GM23338 (cell line): ENCODE measurements around the gene RGS3. TPM values are rescaled to one million over a fixed set of nuclear protein-coding genes. Genes with fewer than 3 reads are reported as not detected.

ENCODE experiments used
- ATAC-seq: fragments of 200-7000 bp; cut with Tn5 transposase; 3 replicates; pipeline ENCODE4 v1.9.1; 2020
- DNase-seq: peaks from one replicate; pipeline ENCODE4 v3.0.0-alpha.2; 2015; ENCODE audit warnings: low spot score
- H2AFZ ChIP-seq: fragments of 200-600 bp; sonication (generic); 2 replicates; pipeline ENCODE4 v1.8.0; 2016; ENCODE audit warnings: antibody characterized with exemption, mild to moderate bottlenecking, moderate library complexity
- H3F3A ChIP-seq: fragments of 200-600 bp; sonication (generic); replicated peaks from 2 replicates; pipeline ENCODE4 v1.8.0; 2017; ENCODE audit warnings: antibody characterized with exemption, mixed run types, low read depth
- H3K27ac ChIP-seq: fragments of 200-600 bp; sonication (generic); 2 replicates; pipeline ENCODE4 v1.6.1; 2016; ENCODE audit warnings: low read depth
- H3K27me3 ChIP-seq: fragments of 200-600 bp; sonication (generic); 2 replicates; pipeline ENCODE4 v1.8.0; 2016; ENCODE audit warnings: mild to moderate bottlenecking, mixed run types, moderate library complexity; ENCODE audit not compliant: insufficient read depth
- H3K36me3 ChIP-seq: fragments of 200-600 bp; sonication (generic); 2 replicates; pipeline ENCODE4 v1.8.0; 2016; ENCODE audit warnings: mild to moderate bottlenecking; ENCODE audit not compliant: insufficient read depth
- H3K4me1 ChIP-seq: fragments of 200-600 bp; sonication (generic); 2 replicates; pipeline ENCODE4 v1.8.0; 2016; ENCODE audit warnings: mild to moderate bottlenecking, moderate library complexity; ENCODE audit not compliant: insufficient read depth
- H3K4me2 ChIP-seq: fragments of 200-600 bp; sonication (generic); 2 replicates; pipeline ENCODE4 v1.7.1; 2017; ENCODE audit warnings: mixed run types
- H3K4me3 ChIP-seq: fragments of 200-600 bp; sonication (generic); 2 replicates; pipeline ENCODE4 v1.6.1; 2016; ENCODE audit warnings: mixed run types
- H3K79me2 ChIP-seq: fragments of 200-600 bp; sonication (generic); replicated peaks from 2 replicates; pipeline ENCODE4 v1.8.0; 2017; ENCODE audit warnings: mild to moderate bottlenecking; ENCODE audit not compliant: insufficient read depth
- H3K9me2 ChIP-seq: fragments of 200-600 bp; sonication (generic); 2 replicates; pipeline ENCODE4 v1.8.0; 2017; ENCODE audit not compliant: insufficient read depth
- H4K20me1 ChIP-seq: fragments of 200-600 bp; sonication (generic); replicated peaks from 2 replicates; pipeline ENCODE4 v1.8.0; 2017; ENCODE audit warnings: mild to moderate bottlenecking; ENCODE audit not compliant: insufficient read depth
- H3K27ac Mint-ChIP-seq: 2 replicates; pipeline ENCODE4 v1.8.0; 2020; ENCODE audit warnings: inconsistent platforms, mild to moderate bottlenecking, moderate library complexity, mixed read lengths
- H3K27me3 Mint-ChIP-seq: 3 replicates; pipeline ENCODE4 v1.8.0; 2022; ENCODE audit warnings: low read depth, mild to moderate bottlenecking, moderate library complexity, mixed read lengths, inconsistent platforms; ENCODE audit not compliant: insufficient read depth, poor library complexity
- H3K36me3 Mint-ChIP-seq: 3 replicates; pipeline ENCODE4 v1.8.0; 2021; ENCODE audit warnings: low read depth, mild to moderate bottlenecking, inconsistent platforms, moderate library complexity, mixed read lengths
- H3K4me1 Mint-ChIP-seq: 3 replicates; pipeline ENCODE4 v1.8.0; 2020; ENCODE audit warnings: mild to moderate bottlenecking, inconsistent platforms, mixed read lengths
- H3K4me3 Mint-ChIP-seq: 3 replicates; pipeline ENCODE4 v1.8.0; 2021; ENCODE audit warnings: moderate library complexity, mild to moderate bottlenecking, inconsistent platforms, mixed read lengths
- H3K9me3 Mint-ChIP-seq: 3 replicates; pipeline ENCODE4 v1.8.0; 2020; ENCODE audit warnings: moderate library complexity, mild to moderate bottlenecking, inconsistent platforms, mixed read lengths
- CREB1 ChIP-seq: fragments of 250-450 bp; sonication (Bioruptor Pico); IDR thresholded peaks from 2 replicates; pipeline ENCODE4 v1.5.0; 2020; ENCODE audit warnings: low read depth, mild to moderate bottlenecking, moderate library complexity
- EZH2 ChIP-seq: fragments of 200-600 bp; sonication (generic); IDR thresholded peaks from one replicate; pipeline ENCODE4 v1.8.0; 2017; ENCODE audit warnings: antibody characterized with exemption, mild to moderate bottlenecking, low read depth; ENCODE audit not compliant: unreplicated experiment
- EZH2phosphoT487 ChIP-seq: fragments of 200-600 bp; sonication (generic); IDR thresholded peaks from one replicate; pipeline ENCODE4 v1.8.1; 2018; ENCODE audit warnings: antibody characterized with exemption; ENCODE audit not compliant: unreplicated experiment
- JUNB ChIP-seq: IDR thresholded peaks from one replicate; pipeline ENCODE4 v1.6.1; 2016; ENCODE audit warnings: antibody characterized with exemption; ENCODE audit not compliant: unreplicated experiment
- NANOG ChIP-seq: IDR thresholded peaks from 2 replicates; pipeline ENCODE4 v1.6.1; 2016; ENCODE audit warnings: antibody characterized with exemption, borderline replicate concordance
- POLR2AphosphoS5 ChIP-seq: IDR thresholded peaks from 2 replicates; pipeline ENCODE4 v1.6.1; 2016; ENCODE audit warnings: antibody characterized with exemption, low read depth
- STAT1 ChIP-seq: IDR thresholded peaks from one replicate; pipeline ENCODE4 v1.6.1; 2016; ENCODE audit warnings: antibody characterized with exemption; ENCODE audit not compliant: unreplicated experiment
- ZNF114 ChIP-seq: fragments of 250-450 bp; sonication (Bioruptor Pico); IDR thresholded peaks from 2 replicates; pipeline ENCODE4 v1.5.0; 2020; ENCODE audit warnings: mild to moderate bottlenecking, moderate library complexity
- ZNF331 ChIP-seq: fragments of 250-450 bp; sonication (Bioruptor Pico); IDR thresholded peaks from 2 replicates; pipeline ENCODE4 v1.5.0; 2020; ENCODE audit warnings: low read depth, mild to moderate bottlenecking, moderate library complexity
- polyA plus RNA-seq: library from polyadenylated mRNA; unstranded; fragments of >200 nt; fragmentation: Nextera tagmentation; extraction: Ambion mirVana; gene quantifications from 2 replicates; pipeline ENCODE4 v1.2.1, GENCODE V29; 2016
- total RNA-seq: library from RNA; depleted of rRNA; stranded (reverse); fragments of >200 nt; shearing (Covaris generic); gene quantifications from 2 replicates; pipeline ENCODE4 v1.2.3, GENCODE V29; 2014
- TF ChIP-seq, protein P1 (sequence below): IDR thresholded peaks from one replicate; pipeline ENCODE4 v1.6.1; 2018; ENCODE audit warnings: antibody characterized with exemption; ENCODE audit not compliant: unreplicated experiment
- TF ChIP-seq, protein P2 (sequence below): IDR thresholded peaks from 2 replicates; pipeline ENCODE4 v1.6.1; 2016; ENCODE audit warnings: antibody characterized with exemption
- TF ChIP-seq, protein P3 (sequence below), 2 experiments: fragments of 200-600 bp in 1 of 2; sonication (generic) in 1 of 2; conservative IDR thresholded peaks; 2 replicates each; pipeline versions ENCODE4 v1.5.1 to v1.6.1; 2016 to 2017; ENCODE audit warnings: antibody characterized with exemption in 2 of 2, low read depth in 2 of 2, mild to moderate bottlenecking in 2 of 2, moderate library complexity in 1 of 2
- TF ChIP-seq, protein P4 (sequence below): fragments of 250-450 bp; sonication (Bioruptor Pico); IDR thresholded peaks from 2 replicates; pipeline ENCODE4 v1.5.0; 2020; ENCODE audit warnings: mild to moderate bottlenecking, moderate library complexity

RGS3 gene
- total and polyA plus RNA-seq, 2 experiments from 2014 or later, result 14.2 to 24.3 TPM

DNA sequence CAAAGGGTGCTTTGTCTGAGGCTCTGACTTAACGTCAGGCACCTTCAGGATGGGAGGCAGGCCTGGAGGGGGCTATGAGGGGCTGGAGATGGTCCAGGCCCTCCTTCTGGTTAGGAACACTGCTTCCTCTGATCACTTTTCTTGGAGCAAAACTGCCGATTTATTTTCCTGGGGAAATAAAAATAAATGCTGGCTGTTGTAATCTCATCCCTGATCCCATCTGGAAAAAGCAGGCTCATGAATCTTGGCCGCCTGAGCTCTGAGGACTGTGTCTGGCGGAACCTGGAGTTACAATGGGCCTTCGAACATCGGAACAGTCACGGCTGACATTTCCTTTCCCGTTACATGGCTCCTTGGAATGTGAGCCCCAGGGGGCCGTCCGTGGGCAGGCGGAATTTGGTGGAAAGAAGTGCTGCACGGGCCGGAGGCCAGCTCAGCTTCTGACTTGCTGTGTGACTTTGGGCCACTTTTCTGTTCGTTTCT is 157.8 kb downstream of the RGS3 start:
- Histone ChIP-seq H3K79me2 (no peaks in the 10 kb centered on the region), H3K36me3 (no peaks in the 10 kb centered on the region), H3K4me1 (peaks cover 31% of the 10 kb centered on the region), H2AFZ (no peak overlapping the region), H3K9me2 (no peaks in the 10 kb centered on the region), H3K4me2 (peak overlapping the region; percentile 45; the same call in 1 of the 2 replicates), H3K27me3 (no peaks in the 10 kb centered on the region), H3K27ac (no peak overlapping the region), H3F3A (no peaks in the 10 kb centered on the region), H3K4me3 (no peak overlapping the region), H4K20me1 (no peaks in the 10 kb centered on the region)
- Mint-ChIP-seq H3K9me3 (no peaks in the 10 kb centered on the region), H3K27me3 (peaks cover 2% of the 10 kb centered on the region), H3K4me1 (peaks cover 47% of the 10 kb centered on the region), H3K36me3 (no peaks in the 10 kb centered on the region), H3K27ac (peak overlapping the region; percentile 89; the same call in 1 of the 2 replicates), H3K4me3 (no peak overlapping the region)
- DNase-seq (peak; percentile 57), ATAC-seq (no peak)
- TF ChIP-seq CREB1 (CRISPR knock-in tag) (no peak), EZH2phosphoT487 (no peak), STAT1 (no peak), POLR2AphosphoS5 (no peak), EZH2 (no peak), ZNF114 (CRISPR knock-in tag) (no peak), JUNB (no peak), ZNF331 (CRISPR knock-in tag) (no peak), NANOG (no peak)
- TF ChIP-seq, protein P1, sequence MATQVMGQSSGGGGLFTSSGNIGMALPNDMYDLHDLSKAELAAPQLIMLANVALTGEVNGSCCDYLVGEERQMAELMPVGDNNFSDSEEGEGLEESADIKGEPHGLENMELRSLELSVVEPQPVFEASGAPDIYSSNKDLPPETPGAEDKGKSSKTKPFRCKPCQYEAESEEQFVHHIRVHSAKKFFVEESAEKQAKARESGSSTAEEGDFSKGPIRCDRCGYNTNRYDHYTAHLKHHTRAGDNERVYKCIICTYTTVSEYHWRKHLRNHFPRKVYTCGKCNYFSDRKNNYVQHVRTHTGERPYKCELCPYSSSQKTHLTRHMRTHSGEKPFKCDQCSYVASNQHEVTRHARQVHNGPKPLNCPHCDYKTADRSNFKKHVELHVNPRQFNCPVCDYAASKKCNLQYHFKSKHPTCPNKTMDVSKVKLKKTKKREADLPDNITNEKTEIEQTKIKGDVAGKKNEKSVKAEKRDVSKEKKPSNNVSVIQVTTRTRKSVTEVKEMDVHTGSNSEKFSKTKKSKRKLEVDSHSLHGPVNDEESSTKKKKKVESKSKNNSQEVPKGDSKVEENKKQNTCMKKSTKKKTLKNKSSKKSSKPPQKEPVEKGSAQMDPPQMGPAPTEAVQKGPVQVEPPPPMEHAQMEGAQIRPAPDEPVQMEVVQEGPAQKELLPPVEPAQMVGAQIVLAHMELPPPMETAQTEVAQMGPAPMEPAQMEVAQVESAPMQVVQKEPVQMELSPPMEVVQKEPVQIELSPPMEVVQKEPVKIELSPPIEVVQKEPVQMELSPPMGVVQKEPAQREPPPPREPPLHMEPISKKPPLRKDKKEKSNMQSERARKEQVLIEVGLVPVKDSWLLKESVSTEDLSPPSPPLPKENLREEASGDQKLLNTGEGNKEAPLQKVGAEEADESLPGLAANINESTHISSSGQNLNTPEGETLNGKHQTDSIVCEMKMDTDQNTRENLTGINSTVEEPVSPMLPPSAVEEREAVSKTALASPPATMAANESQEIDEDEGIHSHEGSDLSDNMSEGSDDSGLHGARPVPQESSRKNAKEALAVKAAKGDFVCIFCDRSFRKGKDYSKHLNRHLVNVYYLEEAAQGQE, result no peak
- TF ChIP-seq, protein P2, sequence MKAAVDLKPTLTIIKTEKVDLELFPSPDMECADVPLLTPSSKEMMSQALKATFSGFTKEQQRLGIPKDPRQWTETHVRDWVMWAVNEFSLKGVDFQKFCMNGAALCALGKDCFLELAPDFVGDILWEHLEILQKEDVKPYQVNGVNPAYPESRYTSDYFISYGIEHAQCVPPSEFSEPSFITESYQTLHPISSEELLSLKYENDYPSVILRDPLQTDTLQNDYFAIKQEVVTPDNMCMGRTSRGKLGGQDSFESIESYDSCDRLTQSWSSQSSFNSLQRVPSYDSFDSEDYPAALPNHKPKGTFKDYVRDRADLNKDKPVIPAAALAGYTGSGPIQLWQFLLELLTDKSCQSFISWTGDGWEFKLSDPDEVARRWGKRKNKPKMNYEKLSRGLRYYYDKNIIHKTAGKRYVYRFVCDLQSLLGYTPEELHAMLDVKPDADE, result no peak
- TF ChIP-seq, protein P3, sequence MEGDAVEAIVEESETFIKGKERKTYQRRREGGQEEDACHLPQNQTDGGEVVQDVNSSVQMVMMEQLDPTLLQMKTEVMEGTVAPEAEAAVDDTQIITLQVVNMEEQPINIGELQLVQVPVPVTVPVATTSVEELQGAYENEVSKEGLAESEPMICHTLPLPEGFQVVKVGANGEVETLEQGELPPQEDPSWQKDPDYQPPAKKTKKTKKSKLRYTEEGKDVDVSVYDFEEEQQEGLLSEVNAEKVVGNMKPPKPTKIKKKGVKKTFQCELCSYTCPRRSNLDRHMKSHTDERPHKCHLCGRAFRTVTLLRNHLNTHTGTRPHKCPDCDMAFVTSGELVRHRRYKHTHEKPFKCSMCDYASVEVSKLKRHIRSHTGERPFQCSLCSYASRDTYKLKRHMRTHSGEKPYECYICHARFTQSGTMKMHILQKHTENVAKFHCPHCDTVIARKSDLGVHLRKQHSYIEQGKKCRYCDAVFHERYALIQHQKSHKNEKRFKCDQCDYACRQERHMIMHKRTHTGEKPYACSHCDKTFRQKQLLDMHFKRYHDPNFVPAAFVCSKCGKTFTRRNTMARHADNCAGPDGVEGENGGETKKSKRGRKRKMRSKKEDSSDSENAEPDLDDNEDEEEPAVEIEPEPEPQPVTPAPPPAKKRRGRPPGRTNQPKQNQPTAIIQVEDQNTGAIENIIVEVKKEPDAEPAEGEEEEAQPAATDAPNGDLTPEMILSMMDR (conservative IDR thresholded peaks at IDR 0.05; ENCODE audit: low read depth in 2 of 2), result no peak
- TF ChIP-seq, protein P4, sequence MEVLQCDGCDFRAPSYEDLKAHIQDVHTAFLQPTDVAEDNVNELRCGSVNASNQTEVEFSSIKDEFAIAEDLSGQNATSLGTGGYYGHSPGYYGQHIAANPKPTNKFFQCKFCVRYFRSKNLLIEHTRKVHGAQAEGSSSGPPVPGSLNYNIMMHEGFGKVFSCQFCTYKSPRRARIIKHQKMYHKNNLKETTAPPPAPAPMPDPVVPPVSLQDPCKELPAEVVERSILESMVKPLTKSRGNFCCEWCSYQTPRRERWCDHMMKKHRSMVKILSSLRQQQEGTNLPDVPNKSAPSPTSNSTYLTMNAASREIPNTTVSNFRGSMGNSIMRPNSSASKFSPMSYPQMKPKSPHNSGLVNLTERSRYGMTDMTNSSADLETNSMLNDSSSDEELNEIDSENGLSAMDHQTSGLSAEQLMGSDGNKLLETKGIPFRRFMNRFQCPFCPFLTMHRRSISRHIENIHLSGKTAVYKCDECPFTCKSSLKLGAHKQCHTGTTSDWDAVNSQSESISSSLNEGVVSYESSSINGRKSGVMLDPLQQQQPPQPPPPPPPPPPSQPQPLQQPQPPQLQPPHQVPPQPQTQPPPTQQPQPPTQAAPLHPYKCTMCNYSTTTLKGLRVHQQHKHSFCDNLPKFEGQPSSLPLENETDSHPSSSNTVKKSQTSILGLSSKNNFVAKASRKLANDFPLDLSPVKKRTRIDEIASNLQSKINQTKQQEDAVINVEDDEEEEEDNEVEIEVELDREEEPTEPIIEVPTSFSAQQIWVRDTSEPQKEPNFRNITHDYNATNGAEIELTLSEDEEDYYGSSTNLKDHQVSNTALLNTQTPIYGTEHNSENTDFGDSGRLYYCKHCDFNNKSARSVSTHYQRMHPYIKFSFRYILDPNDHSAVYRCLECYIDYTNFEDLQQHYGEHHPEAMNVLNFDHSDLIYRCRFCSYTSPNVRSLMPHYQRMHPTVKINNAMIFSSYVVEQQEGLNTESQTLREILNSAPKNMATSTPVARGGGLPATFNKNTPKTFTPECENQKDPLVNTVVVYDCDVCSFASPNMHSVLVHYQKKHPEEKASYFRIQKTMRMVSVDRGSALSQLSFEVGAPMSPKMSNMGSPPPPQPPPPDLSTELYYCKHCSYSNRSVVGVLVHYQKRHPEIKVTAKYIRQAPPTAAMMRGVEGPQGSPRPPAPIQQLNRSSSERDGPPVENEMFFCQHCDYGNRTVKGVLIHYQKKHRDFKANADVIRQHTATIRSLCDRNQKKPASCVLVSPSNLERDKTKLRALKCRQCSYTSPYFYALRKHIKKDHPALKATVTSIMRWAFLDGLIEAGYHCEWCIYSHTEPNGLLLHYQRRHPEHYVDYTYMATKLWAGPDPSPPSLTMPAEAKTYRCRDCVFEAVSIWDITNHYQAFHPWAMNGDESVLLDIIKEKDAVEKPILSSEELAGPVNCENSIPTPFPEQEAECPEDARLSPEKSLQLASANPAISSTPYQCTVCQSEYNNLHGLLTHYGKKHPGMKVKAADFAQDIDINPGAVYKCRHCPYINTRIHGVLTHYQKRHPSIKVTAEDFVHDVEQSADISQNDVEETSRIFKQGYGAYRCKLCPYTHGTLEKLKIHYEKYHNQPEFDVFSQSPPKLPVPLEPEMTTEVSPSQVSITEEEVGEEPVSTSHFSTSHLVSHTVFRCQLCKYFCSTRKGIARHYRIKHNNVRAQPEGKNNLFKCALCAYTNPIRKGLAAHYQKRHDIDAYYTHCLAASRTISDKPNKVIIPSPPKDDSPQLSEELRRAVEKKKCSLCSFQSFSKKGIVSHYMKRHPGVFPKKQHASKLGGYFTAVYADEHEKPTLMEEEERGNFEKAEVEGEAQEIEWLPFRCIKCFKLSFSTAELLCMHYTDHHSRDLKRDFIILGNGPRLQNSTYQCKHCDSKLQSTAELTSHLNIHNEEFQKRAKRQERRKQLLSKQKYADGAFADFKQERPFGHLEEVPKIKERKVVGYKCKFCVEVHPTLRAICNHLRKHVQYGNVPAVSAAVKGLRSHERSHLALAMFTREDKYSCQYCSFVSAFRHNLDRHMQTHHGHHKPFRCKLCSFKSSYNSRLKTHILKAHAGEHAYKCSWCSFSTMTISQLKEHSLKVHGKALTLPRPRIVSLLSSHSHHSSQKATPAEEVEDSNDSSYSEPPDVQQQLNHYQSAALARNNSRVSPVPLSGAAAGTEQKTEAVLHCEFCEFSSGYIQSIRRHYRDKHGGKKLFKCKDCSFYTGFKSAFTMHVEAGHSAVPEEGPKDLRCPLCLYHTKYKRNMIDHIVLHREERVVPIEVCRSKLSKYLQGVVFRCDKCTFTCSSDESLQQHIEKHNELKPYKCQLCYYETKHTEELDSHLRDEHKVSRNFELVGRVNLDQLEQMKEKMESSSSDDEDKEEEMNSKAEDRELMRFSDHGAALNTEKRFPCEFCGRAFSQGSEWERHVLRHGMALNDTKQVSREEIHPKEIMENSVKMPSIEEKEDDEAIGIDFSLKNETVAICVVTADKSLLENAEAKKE (CRISPR knock-in tag), result no peak
